Gastroesophageal sphincter (tissue), 4 donors: ENCODE measurements around the gene CCNI2. TPM values are rescaled to one million over a fixed set of nuclear protein-coding genes. Genes with fewer than 3 reads are reported as not detected.
"Not testable (repeated sequence)": the region's sequence is repeated elsewhere in the genome, so short reads cannot be mapped to it uniquely, and the experiment has no call there.

ENCODE experiments used
- ATAC-seq: fragments of 150-250 bp; one replicate; pipeline ENCODE4 v1.9.1; 2016; ENCODE audit warnings: mild to moderate bottlenecking, moderate library complexity
- H3K27ac ChIP-seq, 4 donors: fragments of 200-600 bp; sonication (generic) in 3 of 4; 1 replicate in 3 of 4; 2 replicates in 1 of 4; pipeline ENCODE4 v1.5.1; 2016 to 2019
- H3K27me3 ChIP-seq: fragments of 200-600 bp; sonication (generic); one replicate; pipeline ENCODE4 v1.5.1; 2019
- H3K36me3 ChIP-seq, 2 donors: fragments of 200-600 bp; sonication (generic); one replicate each; pipeline ENCODE4 v1.5.1; 2019; ENCODE audit warnings: control low read depth in 1 of 2
- H3K4me1 ChIP-seq, 3 donors: fragments of 200-600 bp; sonication (generic); 1 replicate in 2 of 3; 2 replicates in 1 of 3; pipeline ENCODE4 v1.5.1; 2016 to 2019; ENCODE audit warnings: control low read depth in 2 of 3
- H3K4me3 ChIP-seq, 2 donors: fragments of 200-600 bp; sonication (generic); one replicate each; pipeline ENCODE4 v1.5.1; 2019; ENCODE audit warnings: mild to moderate bottlenecking in 1 of 2, moderate library complexity in 1 of 2
- H3K9me3 ChIP-seq, 3 donors: fragments of 200-600 bp; sonication (generic); one replicate each; pipeline ENCODE4 v1.5.1; 2017 to 2019; ENCODE audit warnings: control low read depth in 2 of 3
- EP300 ChIP-seq: sonication (generic); formaldehyde crosslinking; IDR thresholded peaks from one replicate; pipeline ENCODE4 v1.6.1; 2017; ENCODE audit warnings: antibody characterized with exemption, mild to moderate bottlenecking
- POLR2A ChIP-seq, 2 donors: fragments of 450-650 bp; IDR thresholded peaks; one replicate each; pipeline ENCODE4 v1.6.1; 2017; ENCODE audit warnings: antibody characterized with exemption in 2 of 2, mild to moderate bottlenecking in 2 of 2, moderate library complexity in 1 of 2
- POLR2AphosphoS5 ChIP-seq: sonication (generic); formaldehyde crosslinking; IDR thresholded peaks from one replicate; pipeline ENCODE4 v1.6.1; 2017; ENCODE audit warnings: antibody characterized with exemption
- WGBS, 2 donors: methylation state at CpG; one replicate each; pipeline ENCODE4 v1.1.5; 2018; ENCODE audit warnings: low coverage in 1 of 2; 5-methylcytosine and 5-hydroxymethylcytosine counted together
- total RNA-seq, 4 donors: library from RNA; depleted of rRNA; stranded (reverse); fragments of >200 nt; gene quantifications; one replicate each; pipeline ENCODE4 v1.1.0, GENCODE V29; 2016
- TF ChIP-seq, protein P1 (sequence below), 4 experiments: fragments of 200-600 bp in 2 of 4; fragments of 450-650 bp in 2 of 4; sonication (generic) in 1 of 4; IDR thresholded peaks; one replicate each; pipeline ENCODE4 v1.5.1; 2017 to 2019; ENCODE audit warnings: antibody characterized with exemption in 4 of 4, mild to moderate bottlenecking in 2 of 4, moderate library complexity in 2 of 4

Gene CCNI2
- total RNA-seq, 4 donors from 2014 or later, result not detected

DNA sequence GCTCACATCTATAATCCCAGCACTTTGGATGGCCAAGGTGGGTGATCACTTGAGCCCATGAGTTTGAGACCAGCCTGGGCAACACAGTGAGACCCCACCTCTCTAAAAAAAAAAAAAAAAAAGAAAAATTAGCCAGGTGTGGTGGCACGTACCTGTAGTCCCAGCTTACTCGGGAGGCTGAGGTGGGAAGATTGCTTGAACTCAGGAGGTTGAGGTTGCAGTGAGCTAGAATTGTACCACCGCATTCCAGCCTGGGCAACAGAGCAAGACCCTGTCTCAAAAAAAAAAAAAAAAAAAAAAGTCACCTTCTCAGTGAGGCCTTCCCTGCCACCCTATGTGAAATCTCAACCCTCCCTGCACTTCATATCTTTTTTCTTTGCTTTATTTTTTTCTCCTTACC lies 43.8 kb downstream of the CCNI2 start:
- Histone ChIP-seq H3K4me1 (no peaks in the 10 kb centered on the region), H3K4me3 (no peak overlapping the region), H3K9me3 (no peaks in the 10 kb centered on the region), H3K36me3 (no peaks in the 10 kb centered on the region), H3K27me3 (peaks cover 11% of the 10 kb centered on the region), H3K27ac (no peak overlapping the region)
- no peak for ATAC-seq
- TF ChIP-seq POLR2A (IDR thresholded peaks at IDR 0.05), result no peak
- TF ChIP-seq, protein P1, sequence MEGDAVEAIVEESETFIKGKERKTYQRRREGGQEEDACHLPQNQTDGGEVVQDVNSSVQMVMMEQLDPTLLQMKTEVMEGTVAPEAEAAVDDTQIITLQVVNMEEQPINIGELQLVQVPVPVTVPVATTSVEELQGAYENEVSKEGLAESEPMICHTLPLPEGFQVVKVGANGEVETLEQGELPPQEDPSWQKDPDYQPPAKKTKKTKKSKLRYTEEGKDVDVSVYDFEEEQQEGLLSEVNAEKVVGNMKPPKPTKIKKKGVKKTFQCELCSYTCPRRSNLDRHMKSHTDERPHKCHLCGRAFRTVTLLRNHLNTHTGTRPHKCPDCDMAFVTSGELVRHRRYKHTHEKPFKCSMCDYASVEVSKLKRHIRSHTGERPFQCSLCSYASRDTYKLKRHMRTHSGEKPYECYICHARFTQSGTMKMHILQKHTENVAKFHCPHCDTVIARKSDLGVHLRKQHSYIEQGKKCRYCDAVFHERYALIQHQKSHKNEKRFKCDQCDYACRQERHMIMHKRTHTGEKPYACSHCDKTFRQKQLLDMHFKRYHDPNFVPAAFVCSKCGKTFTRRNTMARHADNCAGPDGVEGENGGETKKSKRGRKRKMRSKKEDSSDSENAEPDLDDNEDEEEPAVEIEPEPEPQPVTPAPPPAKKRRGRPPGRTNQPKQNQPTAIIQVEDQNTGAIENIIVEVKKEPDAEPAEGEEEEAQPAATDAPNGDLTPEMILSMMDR (IDR thresholded peaks at IDR 0.05), result no peak
- no peak for TF ChIP-seq POLR2AphosphoS5
- no peak for TF ChIP-seq EP300
- WGBS, 2 donors, result 100% methylated on average over 2 to 3 of the region's 3 CpGs

DNA sequence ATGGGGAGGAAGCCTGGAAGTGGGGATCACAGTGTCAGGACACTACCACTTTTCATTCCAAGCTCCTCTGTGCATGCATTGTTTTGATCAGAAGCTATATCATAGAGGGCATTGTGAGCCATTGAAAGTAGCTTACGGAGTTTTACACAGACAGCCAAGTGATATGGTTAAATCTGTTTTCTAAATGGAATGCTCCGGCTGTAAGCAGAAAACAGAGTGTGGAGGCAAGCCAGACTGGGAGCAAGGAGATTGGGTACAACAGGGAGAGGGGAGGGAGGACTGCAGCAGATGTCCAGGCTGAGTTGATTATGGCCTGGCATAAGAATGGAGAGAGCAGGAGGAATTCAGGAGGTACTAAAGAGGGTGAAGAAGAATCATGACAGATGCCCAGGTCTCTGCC lies 50.4 kb downstream of the CCNI2 start:
- ATAC-seq, result no peak
- Histone ChIP-seq H3K36me3 (no peaks in the 10 kb centered on the region), H3K27ac (no peak overlapping the region), H3K27me3 (peaks cover 27% of the 10 kb centered on the region), H3K9me3 (no peaks in the 10 kb centered on the region), H3K4me3 (no peak overlapping the region), H3K4me1 (no peaks in the 10 kb centered on the region)
- 59 to 65% methylated on average over 2 of the region's 2 CpGs for whole genome bisulfite sequencing, 2 donors
- TF ChIP-seq EP300 (no peak), POLR2A (IDR thresholded peaks at IDR 0.05) (no peak), POLR2AphosphoS5 (no peak)
- TF ChIP-seq, protein P1 (IDR thresholded peaks at IDR 0.05), result no peak

GRCh38 chr5:132799392-132799791 lies 52.2 kb downstream of the CCNI2 start:
- WGBS, 2 donors, result 86 to 91% methylated on average over 1 of the region's 2 CpGs
- H3K4me1 ChIP-seq, result no peaks in the 10 kb centered on the region
- H3K36me3 ChIP-seq, result no peaks in the 10 kb centered on the region
- H3K4me3 ChIP-seq, result no peak overlapping the region
- TF ChIP-seq POLR2AphosphoS5 (no peak), POLR2A (IDR thresholded peaks at IDR 0.05) (no peak), EP300 (no peak)
- TF ChIP-seq, protein P1 (IDR thresholded peaks at IDR 0.05), result no peak
- H3K9me3 ChIP-seq, result no peaks in the 10 kb centered on the region
- H3K27me3 ChIP-seq, result peaks cover 22% of the 10 kb centered on the region
- no peak for ATAC-seq
- no peak overlapping the region for H3K27ac ChIP-seq

GRCh38 chr5:132800545-132800944 lies 53.3 kb downstream of the CCNI2 start:
- Histone ChIP-seq H3K27ac (no peak overlapping the region), H3K4me3 (no peak overlapping the region), H3K27me3 (peaks cover 22% of the 10 kb centered on the region), H3K9me3 (no peaks in the 10 kb centered on the region), H3K4me1 (no peaks in the 10 kb centered on the region), H3K36me3 (no peaks in the 10 kb centered on the region)
- 40 to 75% methylated on average over 2 of the region's 2 CpGs for WGBS, 2 donors
- TF ChIP-seq POLR2AphosphoS5, result no peak
- TF ChIP-seq EP300, result no peak
- TF ChIP-seq, protein P1 (IDR thresholded peaks at IDR 0.05), result no peak
- TF ChIP-seq POLR2A (IDR thresholded peaks at IDR 0.05), result no peak
- no peak for ATAC-seq

DNA sequence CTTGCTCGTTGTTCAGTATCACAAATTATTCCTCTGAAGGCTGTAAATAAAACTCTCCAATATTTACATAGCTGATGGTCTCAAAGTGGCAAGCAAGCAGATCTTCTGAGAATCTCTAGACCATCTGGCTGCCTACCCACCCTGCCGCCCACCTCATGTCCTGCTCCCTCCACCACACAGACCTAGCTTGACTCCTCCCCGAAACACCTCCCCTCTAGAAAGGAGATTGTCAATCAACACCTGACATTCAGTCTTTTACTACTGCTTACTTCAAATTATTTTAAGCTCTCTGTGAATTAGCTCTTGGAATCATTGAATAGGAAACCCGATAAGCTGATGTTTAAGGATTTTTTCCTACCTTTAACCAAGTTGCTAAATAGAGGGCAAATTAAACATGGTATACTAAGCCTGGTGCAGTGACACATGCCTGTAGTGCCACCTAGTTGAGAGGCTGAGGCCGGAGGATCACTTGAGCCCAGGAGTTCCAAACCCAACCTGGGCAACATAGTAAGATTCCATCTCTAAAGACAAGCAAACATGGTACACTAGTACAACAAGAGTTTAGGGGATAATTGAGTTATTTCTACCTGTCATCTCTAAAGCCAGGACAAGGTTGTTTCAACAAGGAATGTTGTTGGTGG lies 54.9 kb downstream of the CCNI2 start:
- no peaks in the 10 kb centered on the region for H3K4me1 ChIP-seq
- peaks cover 28% of the 10 kb centered on the region for H3K27me3 ChIP-seq
- H3K27ac ChIP-seq, result no peak overlapping the region
- no peak overlapping the region for H3K4me3 ChIP-seq
- H3K9me3 ChIP-seq, result no peaks in the 10 kb centered on the region
- TF ChIP-seq, protein P1 (IDR thresholded peaks at IDR 0.05), result no peak
- TF ChIP-seq POLR2AphosphoS5 (no peak), EP300 (no peak), POLR2A (IDR thresholded peaks at IDR 0.05) (no peak)
- WGBS, 2 donors, result 79 to 88% methylated on average over 4 to 5 of the region's 5 CpGs
- no peaks in the 10 kb centered on the region for H3K36me3 ChIP-seq
- ATAC-seq, result no peak

GRCh38 chr5:132802685-132803066 lies 55.5 kb downstream of the CCNI2 start:
- 49 to 100% methylated on average over 2 of the region's 5 CpGs for WGBS, 2 donors
- peaks cover 28% of the 10 kb centered on the region for H3K27me3 ChIP-seq
- not testable (repeated sequence) for ATAC-seq

More at GRCh38 chr5:132802685-132803066, 55.5 kb downstream of the CCNI2 start:
- H3K27ac ChIP-seq, H3K36me3 ChIP-seq, H3K4me3 ChIP-seq, H3K9me3 ChIP-seq, H3K4me1 ChIP-seq: not testable (repeated sequence)
